ENCODE measurements around the gene NFIA. TPM values are rescaled to one million over a fixed set of nuclear protein-coding genes. Genes with fewer than 3 reads are reported as not detected.

The NFIA gene
- total and polyA plus RNA-seq, 2 of the 13 experiments (the other 11 are each of a cell fraction or from before 2014, with no cell fraction given) = 14.7 to 28.5 TPM

DNA sequence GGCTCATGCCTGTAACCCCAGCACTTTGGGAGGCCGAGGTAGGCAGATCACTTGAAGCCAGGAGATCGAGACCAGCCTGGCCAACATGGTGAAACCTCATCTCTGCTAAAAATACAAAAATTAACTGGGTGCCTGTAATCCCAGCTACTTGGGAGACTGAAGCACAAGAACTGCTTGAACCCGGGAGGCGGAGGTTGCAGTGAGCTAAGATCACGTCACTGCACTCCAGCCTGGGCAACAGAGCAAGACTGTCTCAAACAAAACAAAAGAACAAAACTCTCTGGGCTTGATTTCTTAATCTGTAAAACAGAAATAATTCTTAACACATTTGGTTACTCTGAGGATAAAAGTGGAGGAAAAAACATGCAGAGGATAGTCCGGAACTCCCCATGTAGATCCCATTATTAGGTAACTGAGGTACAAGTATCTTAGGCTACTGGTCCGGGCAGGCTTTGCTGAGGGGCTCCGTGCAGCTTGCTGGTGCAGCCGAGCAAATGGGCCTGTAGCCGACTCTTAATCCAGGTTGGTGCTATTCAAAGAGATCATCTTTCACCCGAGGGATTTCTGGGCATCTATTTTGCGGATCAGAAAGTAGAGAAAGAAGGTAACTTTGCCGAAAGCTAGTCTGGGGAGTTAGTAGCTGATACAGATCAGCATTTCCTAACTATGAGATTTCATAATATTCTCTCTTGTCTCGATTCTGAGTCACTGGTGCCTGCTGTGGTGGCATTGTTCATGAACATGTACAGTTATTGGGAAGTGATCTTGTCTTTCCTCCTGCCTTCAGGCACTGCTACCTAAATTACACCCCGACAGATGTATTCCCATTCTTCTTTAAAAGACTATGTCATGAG is 56.8 kb downstream of the NFIA start:
- TF ChIP-seq CEBPB (IDR thresholded peaks at IDR 0.05; ENCODE audit: borderline replicate concordance, low read depth, low read length) (peak; percentile 25; the same call in 1 of the 2 replicates), FOSL2 (CRISPR knock-in tag; IDR thresholded peaks at IDR 0.05) (peak; percentile 61)
- TF ChIP-seq, protein P1, sequence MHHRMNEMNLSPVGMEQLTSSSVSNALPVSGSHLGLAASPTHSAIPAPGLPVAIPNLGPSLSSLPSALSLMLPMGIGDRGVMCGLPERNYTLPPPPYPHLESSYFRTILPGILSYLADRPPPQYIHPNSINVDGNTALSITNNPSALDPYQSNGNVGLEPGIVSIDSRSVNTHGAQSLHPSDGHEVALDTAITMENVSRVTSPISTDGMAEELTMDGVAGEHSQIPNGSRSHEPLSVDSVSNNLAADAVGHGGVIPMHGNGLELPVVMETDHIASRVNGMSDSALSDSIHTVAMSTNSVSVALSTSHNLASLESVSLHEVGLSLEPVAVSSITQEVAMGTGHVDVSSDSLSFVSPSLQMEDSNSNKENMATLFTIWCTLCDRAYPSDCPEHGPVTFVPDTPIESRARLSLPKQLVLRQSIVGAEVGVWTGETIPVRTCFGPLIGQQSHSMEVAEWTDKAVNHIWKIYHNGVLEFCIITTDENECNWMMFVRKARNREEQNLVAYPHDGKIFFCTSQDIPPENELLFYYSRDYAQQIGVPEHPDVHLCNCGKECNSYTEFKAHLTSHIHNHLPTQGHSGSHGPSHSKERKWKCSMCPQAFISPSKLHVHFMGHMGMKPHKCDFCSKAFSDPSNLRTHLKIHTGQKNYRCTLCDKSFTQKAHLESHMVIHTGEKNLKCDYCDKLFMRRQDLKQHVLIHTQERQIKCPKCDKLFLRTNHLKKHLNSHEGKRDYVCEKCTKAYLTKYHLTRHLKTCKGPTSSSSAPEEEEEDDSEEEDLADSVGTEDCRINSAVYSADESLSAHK (CRISPR knock-in tag; IDR thresholded peaks at IDR 0.05; ENCODE audit: borderline replicate concordance) = no peak
- Histone ChIP-seq H3K9me3 (ENCODE audit: low read length) (no peaks in the 10 kb centered on the region), H3K4me1 (ENCODE audit: insufficient read depth, low read length) (peaks cover 54% of the 10 kb centered on the region), H2AFZ (ENCODE audit: low read length) (no peak overlapping the region), H3K9ac (ENCODE audit: insufficient read depth, low read depth, low read length) (no peak overlapping the region), H3K27me3 (ENCODE audit: control insufficient read depth in 1 of 2, insufficient read depth in 2 of 2, low read length in 2 of 2) (no peaks in the 10 kb centered on the region), H3K79me2 (ENCODE audit: insufficient read depth, low read length) (peaks cover 94% of the 10 kb centered on the region), H4K20me1 (ENCODE audit: insufficient read depth, low read length) (peaks cover 3% of the 10 kb centered on the region; the same call in 1 of the 2 replicates), H3K27ac (ENCODE audit: extremely low read length, insufficient read depth, low read length) (no peak overlapping the region), H3K36me3 (replicated peaks in 1 of 2; ENCODE audit: control insufficient read depth in 1 of 2, insufficient read depth in 2 of 2, low read length in 2 of 2) (peaks cover 1 to 18% of the 10 kb centered on the region in 2 experiments), H3K4me2 (ENCODE audit: low read depth, low read length) (no peak overlapping the region), H3K4me3 (replicated peaks in 1 of 3; ENCODE audit: insufficient read depth in 1 of 3, low read depth in 2 of 3, low read length in 3 of 3) (no peak overlapping the region)
- CTCF ChIA-PET (ENCODE audit: low intra/inter-chr PET ratio, low total read pairs) = no interaction called here
- intact Hi-C loops (cut with micrococcal nuclease; ENCODE audit: unreplicated experiment) = no loop called here
- peak; percentile 41; the same call in 2 of the 3 replicates for ATAC-seq
- peak; percentile 29 for DNase-seq (ENCODE audit: low spot score)
- FAIRE-seq = no peak
- in situ Hi-C loops (cut with HindIII; ENCODE audit: extremely low pct_ligation_motif_present, low pct_unique_long_range_greater_than_20kb) = no loop called here
- POLR2A ChIA-PET = no interaction called here
- no TSS peak for BruUV-seq (replicated peaks)
- 88% methylated on average over 15 of the region's 15 CpGs for WGBS (ENCODE audit: low lambda C conversion rate)
